NCI-H2196 (cell line): ENCODE results near the gene ERI2.
"Not testable (repeated sequence)": the region's sequence is repeated elsewhere in the genome, so short reads cannot be mapped to it uniquely, and the experiment has no call there.

Experiments used
- DNase-seq: peaks from one replicate; lab custom pipeline; 2025; ENCODE audit not compliant: unreplicated experiment; lab: John Stamatoyannopoulos, UW

The ERI2 gene

GRCh38 chr16:20818929-20819585 lies 12.8 kb upstream of the ERI2 start:
- DNase-seq = no peak

DNA sequence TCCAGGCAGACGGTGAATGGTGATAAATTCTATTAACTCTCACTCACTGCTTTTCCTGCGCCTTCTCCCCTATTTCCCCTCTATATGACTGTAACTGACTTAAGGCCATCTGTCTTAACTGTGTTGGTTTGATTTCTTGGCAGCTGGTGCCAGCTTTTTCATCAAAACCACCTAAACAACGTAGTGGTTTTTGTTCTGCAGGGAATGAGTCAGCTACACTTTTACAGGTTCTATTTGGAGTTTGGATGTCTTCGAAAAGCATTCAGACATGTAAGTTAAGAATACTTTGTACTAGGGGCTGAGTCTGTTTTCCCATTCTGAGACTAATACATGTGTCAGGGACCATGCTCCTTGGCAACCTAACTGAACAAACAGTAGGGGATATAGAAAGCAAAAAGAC lies 8.5 kb upstream of the ERI2 start:
- DNase-seq = no peak

DNA sequence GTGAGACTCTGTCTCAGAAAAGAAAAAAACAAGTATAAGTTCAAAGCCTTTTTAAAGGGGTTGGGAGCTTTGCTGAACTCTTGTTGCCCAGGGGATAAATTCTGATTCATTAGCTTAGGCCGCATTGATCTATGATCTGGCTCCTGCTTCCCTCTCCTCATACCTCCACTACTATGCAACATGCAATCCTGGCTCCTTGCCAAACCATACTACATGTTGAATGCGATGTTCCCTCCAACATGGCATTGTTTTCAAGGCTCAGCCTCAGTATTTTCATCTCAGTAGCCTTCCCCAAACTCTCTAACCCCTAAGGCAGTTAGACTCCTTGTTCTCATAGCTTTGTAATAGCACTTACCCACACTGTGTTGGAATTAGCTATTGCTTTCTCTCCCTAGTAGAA lies 6.2 kb upstream of the ERI2 start:
- DNase-seq = no peak

DNA sequence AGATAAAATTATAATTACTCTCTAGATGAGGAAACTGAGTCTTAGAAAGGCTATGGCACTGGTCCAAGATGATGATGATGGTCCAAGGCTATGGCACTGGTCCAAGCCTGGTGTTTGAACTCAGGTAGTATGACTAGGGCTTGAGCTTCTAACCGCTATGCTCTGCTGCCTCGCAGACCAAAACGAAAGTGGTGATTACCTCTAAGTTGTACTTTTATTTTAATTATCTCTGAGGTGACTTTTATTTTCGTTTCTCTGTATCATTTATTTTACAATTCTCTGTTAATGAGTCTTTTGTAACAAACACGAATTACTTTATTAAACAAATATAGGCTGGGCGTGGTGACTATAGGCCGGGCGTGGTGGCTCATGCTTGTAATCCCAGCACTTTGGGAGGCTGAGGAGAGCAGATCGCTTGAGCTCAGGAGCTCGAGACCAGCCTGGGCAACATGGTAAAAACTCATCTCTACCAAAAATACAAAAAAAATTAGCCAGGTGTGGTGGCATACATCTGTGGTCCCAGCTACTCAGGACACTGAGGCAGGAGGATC lies 5.7 kb upstream of the ERI2 start:
- no peak for DNase-seq

- DNase-seq = no peak
Measured at GRCh38 chr16:20807862-20808261, 1.6 kb upstream of the ERI2 start.

GRCh38 chr16:20805684-20806167 lies 546 bp downstream of the ERI2 start:
- DNase-seq = not testable (repeated sequence)

GRCh38 chr16:20803561-20804214 lies 2.6 kb downstream of the ERI2 start:
- no peak for DNase-seq

DNA sequence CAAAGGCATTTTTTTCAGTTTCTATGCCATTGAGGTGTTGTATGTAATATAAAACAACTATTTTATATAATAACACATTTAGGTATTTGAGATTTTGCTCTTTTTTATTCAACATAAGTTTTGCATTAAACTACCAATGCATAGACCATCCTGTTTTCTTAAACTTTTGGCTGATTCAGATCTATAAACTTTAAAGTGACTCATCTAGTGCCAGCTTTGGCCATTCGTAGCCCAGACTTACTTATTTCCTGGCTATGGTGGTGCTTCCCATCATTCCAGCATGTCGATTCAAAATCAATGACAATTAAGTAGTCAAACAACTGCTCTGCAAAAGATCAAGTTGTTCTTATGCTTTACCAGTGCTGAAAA lies 3.1 kb downstream of the ERI2 start:
- DNase-seq = no peak

GRCh38 chr16:20801278-20801677 lies 5.0 kb downstream of the ERI2 start:
- DNase-seq = no peak

- peak; percentile 2 for DNase-seq
Measured at GRCh38 chr16:20799599-20799998, 6.7 kb downstream of the ERI2 start.

GRCh38 chr16:20798364-20798763 lies 7.9 kb downstream of the ERI2 start:
- DNase-seq = no peak

- DNase-seq = no peak
Measured at GRCh38 chr16:20791923-20792612, 14.2 kb downstream of the ERI2 start.

DNA sequence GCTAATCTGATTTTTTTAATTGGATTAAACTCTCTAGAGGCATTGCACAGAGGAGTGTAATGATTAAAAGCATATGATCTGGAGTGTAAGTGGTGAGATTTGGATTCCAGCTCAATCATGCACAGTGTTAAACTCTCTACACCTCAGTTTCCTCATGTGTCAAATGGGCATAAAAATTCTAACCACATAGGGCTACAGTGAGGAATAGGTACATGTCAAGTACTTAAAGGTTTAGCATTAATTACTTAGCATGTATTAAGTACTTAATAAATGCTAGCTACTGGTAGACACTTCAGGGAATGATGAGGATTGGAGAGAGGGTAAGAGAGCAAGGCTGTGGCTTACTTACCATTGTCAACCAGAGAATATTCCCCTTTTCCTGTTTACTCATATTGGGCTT lies 17.1 kb downstream of the ERI2 start:
- DNase-seq = no peak

GRCh38 chr16:20784204-20784603 lies 22.1 kb downstream of the ERI2 start:
- no peak for DNase-seq

GRCh38 chr16:20782470-20782869 lies 23.8 kb downstream of the ERI2 start:
- DNase-seq = no peak

DNA sequence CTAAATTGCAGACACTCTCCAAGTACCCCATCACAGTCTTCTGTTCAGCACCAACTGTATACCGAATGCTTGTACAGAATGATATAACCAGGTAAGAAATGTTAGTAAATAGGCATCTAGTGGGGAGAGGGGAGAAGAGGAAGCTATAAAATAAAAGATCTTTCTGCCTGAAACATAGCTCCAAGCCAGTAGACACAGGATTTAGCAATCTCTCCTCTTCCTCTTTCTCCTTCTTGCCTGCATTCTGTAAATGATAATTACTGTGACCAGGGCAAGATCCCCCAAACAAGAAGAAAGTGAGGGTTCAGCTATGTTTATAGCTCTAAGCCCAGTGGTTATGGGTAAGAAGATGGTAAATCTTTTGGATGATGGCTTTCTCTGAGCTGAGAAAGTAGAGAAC lies 24.6 kb downstream of the ERI2 start:
- DNase-seq = no peak

- DNase-seq = peak; percentile 51
Measured at GRCh38 chr16:20774703-20775362, 31.4 kb downstream of the ERI2 start.

DNA sequence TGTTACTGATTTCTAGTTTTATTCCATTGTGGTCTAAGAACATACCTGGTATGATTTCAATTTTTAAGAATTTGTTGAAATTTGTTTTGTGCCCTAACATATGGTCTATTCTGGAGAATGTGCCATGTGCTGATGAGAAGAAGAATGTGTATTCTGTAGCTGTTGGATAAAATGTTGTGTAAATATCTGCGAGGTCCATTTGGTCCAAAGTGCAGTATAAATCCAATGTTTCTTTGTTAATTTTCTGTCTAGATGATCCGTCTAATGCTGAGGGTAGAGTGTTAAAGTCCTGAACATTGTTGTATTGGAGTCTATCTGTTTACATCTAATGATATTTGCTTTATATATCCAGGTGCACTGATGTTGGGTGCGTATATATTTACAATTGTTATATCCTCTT lies 32.6 kb downstream of the ERI2 start:
- no peak for DNase-seq

DNA sequence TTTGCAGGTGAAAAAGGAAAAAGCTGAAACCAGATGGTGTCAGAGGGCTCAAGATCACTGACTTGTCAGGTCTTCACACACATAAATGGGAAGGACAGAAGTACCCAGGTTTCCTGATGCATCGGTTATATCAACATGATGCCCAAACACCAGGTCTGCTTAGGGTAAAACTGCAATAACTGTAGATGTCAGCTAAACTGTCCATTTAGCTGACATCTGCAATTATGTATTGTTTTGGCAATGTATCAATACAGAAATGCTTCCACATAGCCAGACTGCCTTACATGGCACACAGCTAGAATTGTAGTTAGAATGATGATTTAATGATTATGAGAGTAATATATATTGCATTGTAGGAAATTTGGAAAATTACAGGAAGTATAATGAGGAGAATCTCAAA lies 37.5 kb downstream of the ERI2 start:
- no peak for DNase-seq

DNA sequence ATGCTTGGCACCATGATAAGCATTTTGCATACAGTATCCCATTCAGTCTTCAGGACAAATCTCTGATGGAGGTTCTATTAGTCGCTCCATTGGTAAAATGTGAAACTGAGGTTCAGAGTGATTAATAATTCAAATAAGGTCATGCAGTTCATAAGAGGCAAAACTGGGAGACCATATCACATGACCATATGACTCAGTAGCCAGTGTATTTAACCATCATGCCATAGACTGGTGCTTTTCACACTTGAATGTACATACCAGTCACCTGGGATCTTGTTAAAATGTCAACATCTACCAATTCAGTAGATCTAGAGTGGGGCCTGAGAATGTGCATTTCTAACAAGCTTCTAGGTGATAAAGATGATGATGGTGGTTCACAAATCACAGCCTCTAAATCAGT lies 38.2 kb downstream of the ERI2 start:
- no peak for DNase-seq

DNA sequence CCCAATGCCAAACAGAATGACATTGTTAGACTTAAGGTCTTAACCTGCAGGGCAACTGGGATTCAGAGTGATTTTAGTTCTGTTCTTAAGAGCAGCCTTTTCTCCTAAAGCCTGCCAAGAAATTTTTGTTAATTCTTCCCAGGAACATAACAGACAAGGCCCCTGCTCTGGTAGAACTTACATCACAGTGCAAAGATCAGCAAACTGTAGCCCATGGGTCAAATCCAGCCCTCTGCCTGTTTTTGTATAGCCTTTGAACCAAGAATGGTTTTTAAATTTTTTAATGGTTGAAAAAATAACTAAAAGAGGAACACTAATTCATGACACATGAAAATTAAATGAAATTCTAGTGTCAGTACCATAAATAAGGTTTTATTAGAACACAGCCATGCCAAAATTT lies 38.7 kb downstream of the ERI2 start:
- DNase-seq = no peak

GRCh38 chr16:20766294-20766693 lies 40.0 kb downstream of the ERI2 start:
- DNase-seq = no peak
